ENCODE data around the gene USP16.

Gene USP16

GRCh38 chr21:29022166-29022565 is 2.3 kb upstream of the USP16 start:
- no peak overlapping the region for H3K4me3 Mint-ChIP-seq
- H3K27ac Mint-ChIP-seq = no peak overlapping the region
- no peak for DNase-seq
- peaks cover 36% of the 10 kb centered on the region for H3K4me1 Mint-ChIP-seq
- H3K9me3 Mint-ChIP-seq = peaks cover 8% of the 10 kb centered on the region
- peaks cover 3% of the 10 kb centered on the region for H3K36me3 Mint-ChIP-seq (ENCODE audit: low read depth)
- peaks cover 19% of the 10 kb centered on the region for H3K27me3 Mint-ChIP-seq (ENCODE audit: low read depth, poor library complexity)
- TF ChIP-seq CTCF (IDR thresholded peaks at IDR 0.05) = no peak

- Mint-ChIP-seq H3K4me1 (peaks cover 25% of the 10 kb centered on the region), H3K36me3 (ENCODE audit: low read depth) (peaks cover 19% of the 10 kb centered on the region), H3K4me3 (peak overlapping the region; percentile 95), H3K27ac (peak overlapping the region; percentile 100), H3K27me3 (ENCODE audit: low read depth, poor library complexity) (peaks cover 8% of the 10 kb centered on the region), H3K9me3 (peaks cover 8% of the 10 kb centered on the region)
- TF ChIP-seq CTCF (IDR thresholded peaks at IDR 0.05) = no peak
- DNase-seq = no peak
These were observed 853 bp downstream of the USP16 start for GRCh38 chr21:29025328-29025713.

- TF ChIP-seq CTCF (IDR thresholded peaks at IDR 0.05) = no peak
- peaks cover 37% of the 10 kb centered on the region for H3K36me3 Mint-ChIP-seq (ENCODE audit: low read depth)
- H3K9me3 Mint-ChIP-seq = no peaks in the 10 kb centered on the region
These were observed 5.1 kb downstream of the USP16 start for GRCh38 chr21:29029524-29029923.

GRCh38 chr21:29030909-29031308 is 6.4 kb downstream of the USP16 start:
- no peak for DNase-seq

More at GRCh38 chr21:29029524-29029923, 5.1 kb downstream of the USP16 start:
- H3K27me3 Mint-ChIP-seq (ENCODE audit: low read depth, poor library complexity) = no peaks in the 10 kb centered on the region
- DNase-seq = no peak
- H3K4me1 Mint-ChIP-seq = peaks cover 22% of the 10 kb centered on the region
- H3K27ac Mint-ChIP-seq = no peak overlapping the region
- no peak overlapping the region for H3K4me3 Mint-ChIP-seq

GRCh38 chr21:29033301-29033700 is 8.8 kb downstream of the USP16 start:
- Mint-ChIP-seq H3K9me3 (no peaks in the 10 kb centered on the region), H3K36me3 (ENCODE audit: low read depth) (peaks cover 58% of the 10 kb centered on the region), H3K27me3 (ENCODE audit: low read depth, poor library complexity) (no peaks in the 10 kb centered on the region), H3K27ac (no peak overlapping the region), H3K4me1 (no peaks in the 10 kb centered on the region), H3K4me3 (no peak overlapping the region)
- no peak for TF ChIP-seq CTCF (IDR thresholded peaks at IDR 0.05)
- DNase-seq = no peak

More at GRCh38 chr21:29030909-29031308, 6.4 kb downstream of the USP16 start:
- H3K36me3 Mint-ChIP-seq (ENCODE audit: low read depth) = peaks cover 45% of the 10 kb centered on the region
- no peaks in the 10 kb centered on the region for H3K9me3 Mint-ChIP-seq
- peaks cover 9% of the 10 kb centered on the region for H3K4me1 Mint-ChIP-seq
- no peak for TF ChIP-seq CTCF (IDR thresholded peaks at IDR 0.05)
- H3K27me3 Mint-ChIP-seq (ENCODE audit: low read depth, poor library complexity) = no peaks in the 10 kb centered on the region
- no peak overlapping the region for H3K27ac Mint-ChIP-seq
- H3K4me3 Mint-ChIP-seq = no peak overlapping the region

- Mint-ChIP-seq H3K4me3 (no peak overlapping the region), H3K9me3 (no peaks in the 10 kb centered on the region), H3K36me3 (ENCODE audit: low read depth) (peaks cover 58% of the 10 kb centered on the region), H3K4me1 (no peaks in the 10 kb centered on the region), H3K27ac (peak overlapping the region; percentile 1), H3K27me3 (ENCODE audit: low read depth, poor library complexity) (no peaks in the 10 kb centered on the region)
- TF ChIP-seq CTCF (IDR thresholded peaks at IDR 0.05) = no peak
- DNase-seq = no peak
These were observed 9.4 kb downstream of the USP16 start for GRCh38 chr21:29033871-29034270.
